WTC11 (cell line): ENCODE measurements around the gene ZMYND15.

Experiments
- CBFB ChIP-seq: sonication (generic); formaldehyde crosslinking; IDR thresholded peaks from 2 replicates; pipeline ENCODE4 v1.8.1; 2022; ENCODE audit warnings: mild to moderate bottlenecking, low read depth, missing genetic modification reagents
- CDX4 ChIP-seq: fragments of 250-450 bp; sonication (Bioruptor Pico); IDR thresholded peaks from 2 replicates; pipeline ENCODE4 v1.9.0; 2021; ENCODE audit warnings: moderate library complexity, mild to moderate bottlenecking, inconsistent platforms, borderline replicate concordance
- CTCF ChIP-seq: fragments of 200-600 bp; IDR thresholded peaks from 2 replicates; pipeline ENCODE4 v1.8.0; 2022; ENCODE audit warnings: antibody characterized with exemption
- ETV6 ChIP-seq: sonication (generic); formaldehyde crosslinking; IDR thresholded peaks from 2 replicates; pipeline ENCODE4 v1.8.1; 2022; ENCODE audit warnings: mild to moderate bottlenecking, missing genetic modification reagents
- FOXP1 ChIP-seq: sonication (generic); formaldehyde crosslinking; IDR thresholded peaks from 2 replicates; pipeline ENCODE4 v1.8.0; 2022; ENCODE audit warnings: missing genetic modification reagents, mild to moderate bottlenecking, moderate library complexity, borderline replicate concordance
- JAZF1 ChIP-seq: fragments of 250-450 bp; sonication (Bioruptor Pico); IDR thresholded peaks from 2 replicates; pipeline ENCODE4 v1.9.0; 2021; ENCODE audit warnings: moderate library complexity, mild to moderate bottlenecking, inconsistent platforms
- MAX ChIP-seq: sonication (generic); formaldehyde crosslinking; IDR thresholded peaks from 2 replicates; pipeline ENCODE4 v1.8.0; 2022; ENCODE audit warnings: mild to moderate bottlenecking, missing genetic modification reagents
- NFE2L1 ChIP-seq: sonication (generic); formaldehyde crosslinking; IDR thresholded peaks from 2 replicates; pipeline ENCODE4 v1.8.1; 2023; ENCODE audit warnings: missing genetic modification reagents
- SP1 ChIP-seq: sonication (generic); formaldehyde crosslinking; conservative IDR thresholded peaks from 2 replicates; pipeline ENCODE4 v1.8.1; 2022; ENCODE audit warnings: missing genetic modification reagents
- STAT6 ChIP-seq: sonication (generic); formaldehyde crosslinking; conservative IDR thresholded peaks from 2 replicates; pipeline ENCODE4 v1.8.1; 2023; ENCODE audit warnings: mild to moderate bottlenecking, low read depth, missing genetic modification reagents, moderate library complexity
- TCF7 ChIP-seq: sonication (generic); formaldehyde crosslinking; IDR thresholded peaks from 2 replicates; pipeline ENCODE4 v1.8.0; 2022; ENCODE audit warnings: mild to moderate bottlenecking, low read depth, missing genetic modification reagents, moderate library complexity
- USF2 ChIP-seq: sonication (generic); formaldehyde crosslinking; IDR thresholded peaks from 2 replicates; pipeline ENCODE4 v1.8.1; 2023; ENCODE audit warnings: mild to moderate bottlenecking, missing genetic modification reagents, moderate library complexity
- ZNF416 ChIP-seq: fragments of 250-450 bp; sonication (Bioruptor Pico); IDR thresholded peaks from 2 replicates; pipeline ENCODE4 v1.9.0; 2021; ENCODE audit warnings: mild to moderate bottlenecking, inconsistent platforms

DNA sequence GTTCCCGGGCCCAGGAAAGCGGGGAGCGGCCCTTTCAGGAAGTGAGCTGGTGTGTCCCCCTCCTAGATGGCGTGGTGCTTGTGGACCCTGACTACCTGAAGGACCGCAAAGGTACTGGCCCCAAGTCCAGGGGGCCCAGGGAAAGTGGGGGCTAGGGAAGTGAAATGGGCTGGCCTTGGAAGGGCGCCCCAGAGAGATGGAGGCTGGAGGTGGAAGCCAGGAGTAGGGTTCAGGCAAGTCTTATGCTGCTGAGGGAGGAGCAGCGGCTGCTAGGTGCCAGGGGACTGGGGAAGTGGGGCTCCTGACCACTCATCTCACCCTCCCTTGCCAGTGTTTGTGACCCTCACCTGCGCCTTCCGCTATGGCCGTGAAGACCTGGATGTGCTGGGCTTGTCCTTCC lies 23.6 kb upstream of the ZMYND15 start:
- TF ChIP-seq JAZF1 (CRISPR knock-in tag), result no peak
- no peak for TF ChIP-seq CTCF
- TF ChIP-seq ZNF416 (CRISPR knock-in tag), result no peak
- no peak for TF ChIP-seq ETV6 (CRISPR knock-in tag)
- TF ChIP-seq NFE2L1 (CRISPR knock-in tag), result no peak
- TF ChIP-seq USF2 (CRISPR knock-in tag), result no peak
- TF ChIP-seq CBFB (CRISPR knock-in tag), result no peak
- TF ChIP-seq FOXP1 (CRISPR knock-in tag), result no peak
- no peak for TF ChIP-seq TCF7 (CRISPR knock-in tag)
- no peak for TF ChIP-seq MAX (CRISPR knock-in tag)
- TF ChIP-seq SP1, result no peak
- no peak for TF ChIP-seq CDX4
- no peak for TF ChIP-seq STAT6 (CRISPR knock-in tag)
